ENCODE measurements around the gene ANKFY1.

- TF ChIP-seq ZNF274 (IDR thresholded peaks at IDR 0.05; ENCODE audit: low read depth, low read length) (no peak), YY1 (IDR thresholded peaks at IDR 0.05; ENCODE audit: insufficient read depth, insufficient read length) (no peak)
Measured at GRCh38 chr17:4246674-4247073, 17.1 kb downstream of the ANKFY1 start.
